ENCODE measurements around the gene ATAD1. TPM values are rescaled to one million over a fixed set of nuclear protein-coding genes. Genes with fewer than 3 reads are reported as not detected.

ATAD1 gene
- total and polyA plus RNA-seq, 2 experiments from 2014 or later, result 47.4 to 82.5 TPM

DNA sequence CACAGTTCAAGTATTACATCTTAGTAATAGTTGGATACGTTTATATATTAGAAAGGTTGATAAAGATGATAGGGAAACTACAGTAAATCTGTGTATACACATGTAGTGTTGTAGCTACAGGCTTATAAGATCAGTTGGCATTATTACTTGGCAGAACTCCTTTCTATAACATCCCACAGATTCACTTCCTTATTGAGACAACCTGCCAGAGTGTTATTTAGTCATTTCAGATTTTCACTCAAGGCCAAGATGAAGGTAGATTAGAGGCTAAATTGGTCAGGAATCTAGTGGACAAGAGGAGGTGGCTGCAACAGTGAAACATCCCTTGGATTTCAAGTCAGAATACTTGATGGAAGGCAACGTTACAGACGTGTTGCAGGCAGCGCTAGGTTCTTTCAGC, 95.3 kb downstream of the ATAD1 start:
- Histone ChIP-seq H3K4me3 (no peak overlapping the region), H3K9me3 (ENCODE audit: low read depth) (no peaks in the 10 kb centered on the region)

DNA sequence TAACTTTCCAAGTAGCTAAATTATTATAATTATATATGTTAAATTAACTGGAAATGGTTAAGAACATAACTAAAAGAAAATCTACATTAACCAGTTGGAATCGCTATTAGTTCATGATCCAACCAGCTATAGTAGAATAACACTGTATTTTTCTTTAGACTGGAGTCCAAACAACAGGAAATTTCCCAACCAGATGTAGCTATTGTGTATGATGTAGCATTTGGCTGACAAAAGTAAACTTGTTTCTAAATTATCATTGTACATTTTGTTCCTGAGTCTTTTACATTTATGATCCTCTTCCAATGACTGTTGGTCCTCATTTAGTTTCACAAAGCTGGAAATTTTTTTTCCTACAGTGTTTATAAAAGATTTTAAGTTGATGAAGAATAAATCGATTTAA, 96.2 kb downstream of the ATAD1 start:
- H3K27ac ChIP-seq, result no peak overlapping the region
- no peaks in the 10 kb centered on the region for H3K27me3 ChIP-seq
- H3K4me1 ChIP-seq (ENCODE audit: low read depth), result peaks cover 11% of the 10 kb centered on the region
- H3K36me3 ChIP-seq, result no peaks in the 10 kb centered on the region
- H3K4me3 ChIP-seq, result no peak overlapping the region
- DNase-seq (ENCODE audit: low read depth in 1 of 2, low spot score in 1 of 2), result peak in 1 of 2 donors; percentile 52
- TF ChIP-seq, protein P1, sequence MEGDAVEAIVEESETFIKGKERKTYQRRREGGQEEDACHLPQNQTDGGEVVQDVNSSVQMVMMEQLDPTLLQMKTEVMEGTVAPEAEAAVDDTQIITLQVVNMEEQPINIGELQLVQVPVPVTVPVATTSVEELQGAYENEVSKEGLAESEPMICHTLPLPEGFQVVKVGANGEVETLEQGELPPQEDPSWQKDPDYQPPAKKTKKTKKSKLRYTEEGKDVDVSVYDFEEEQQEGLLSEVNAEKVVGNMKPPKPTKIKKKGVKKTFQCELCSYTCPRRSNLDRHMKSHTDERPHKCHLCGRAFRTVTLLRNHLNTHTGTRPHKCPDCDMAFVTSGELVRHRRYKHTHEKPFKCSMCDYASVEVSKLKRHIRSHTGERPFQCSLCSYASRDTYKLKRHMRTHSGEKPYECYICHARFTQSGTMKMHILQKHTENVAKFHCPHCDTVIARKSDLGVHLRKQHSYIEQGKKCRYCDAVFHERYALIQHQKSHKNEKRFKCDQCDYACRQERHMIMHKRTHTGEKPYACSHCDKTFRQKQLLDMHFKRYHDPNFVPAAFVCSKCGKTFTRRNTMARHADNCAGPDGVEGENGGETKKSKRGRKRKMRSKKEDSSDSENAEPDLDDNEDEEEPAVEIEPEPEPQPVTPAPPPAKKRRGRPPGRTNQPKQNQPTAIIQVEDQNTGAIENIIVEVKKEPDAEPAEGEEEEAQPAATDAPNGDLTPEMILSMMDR (IDR thresholded peaks at IDR 0.05; ENCODE audit: low read depth, low read length), result no peak
- H3K9me3 ChIP-seq (ENCODE audit: low read depth), result no peaks in the 10 kb centered on the region

More for the DNA sequence above, 95.3 kb downstream of the ATAD1 start:
- TF ChIP-seq, protein P1 (IDR thresholded peaks at IDR 0.05; ENCODE audit: low read depth, low read length), result no peak
- Histone ChIP-seq H3K27me3 (no peaks in the 10 kb centered on the region), H3K4me1 (ENCODE audit: low read depth) (peaks cover 11% of the 10 kb centered on the region), H3K36me3 (no peaks in the 10 kb centered on the region), H3K27ac (no peak overlapping the region)
- DNase-seq (ENCODE audit: low read depth in 1 of 2, low spot score in 1 of 2), result no peak

DNA sequence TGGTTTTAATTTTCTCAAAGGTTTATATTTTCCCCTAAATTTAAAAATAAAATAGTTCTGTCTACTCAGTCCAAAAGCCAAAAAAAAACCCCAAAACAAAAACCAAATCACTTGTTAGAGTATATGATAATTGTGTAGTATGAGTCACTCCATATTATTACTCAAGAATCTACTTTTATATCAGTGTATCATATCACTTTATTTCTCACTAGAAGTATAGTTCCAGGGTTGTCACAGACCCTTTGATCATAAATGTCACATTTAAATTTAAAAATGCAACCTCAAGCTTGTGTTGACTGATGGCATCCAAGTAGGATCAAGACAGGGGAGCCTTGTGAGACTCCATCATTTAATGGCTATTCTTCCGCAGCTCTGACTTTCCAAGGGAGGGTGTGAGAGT, 97.4 kb downstream of the ATAD1 start:
- peaks cover 11% of the 10 kb centered on the region for H3K4me1 ChIP-seq (ENCODE audit: low read depth)
- H3K36me3 ChIP-seq, result no peaks in the 10 kb centered on the region
- TF ChIP-seq, protein P1 (IDR thresholded peaks at IDR 0.05; ENCODE audit: low read depth, low read length), result no peak
- no peaks in the 10 kb centered on the region for H3K27me3 ChIP-seq
- no peak overlapping the region for H3K4me3 ChIP-seq
- H3K27ac ChIP-seq, result no peak overlapping the region
- no peaks in the 10 kb centered on the region for H3K9me3 ChIP-seq (ENCODE audit: low read depth)
- DNase-seq (ENCODE audit: low read depth in 1 of 2, low spot score in 1 of 2), result no peak

DNA sequence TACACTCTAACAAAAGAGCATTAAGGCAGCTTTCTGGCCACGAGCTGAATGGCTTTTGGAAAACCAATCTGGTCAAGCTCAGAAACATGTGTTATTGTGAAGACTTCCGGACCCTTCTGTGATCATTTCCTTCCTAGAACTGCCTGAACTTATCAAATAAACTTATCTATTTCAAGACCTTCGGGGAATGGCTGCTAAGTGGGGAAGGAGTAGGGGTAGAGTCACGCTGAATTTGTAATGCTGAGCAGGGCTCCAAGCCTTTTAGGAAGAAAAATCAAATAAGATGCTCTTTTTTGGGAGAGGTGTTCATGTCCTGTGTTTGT, 101.7 kb downstream of the ATAD1 start:
- H3K27ac ChIP-seq, result no peak overlapping the region
- H3K36me3 ChIP-seq, result no peaks in the 10 kb centered on the region
- H3K27me3 ChIP-seq, result no peaks in the 10 kb centered on the region
- no peaks in the 10 kb centered on the region for H3K9me3 ChIP-seq (ENCODE audit: low read depth)
- peaks cover 9% of the 10 kb centered on the region for H3K4me1 ChIP-seq (ENCODE audit: low read depth)
- DNase-seq (ENCODE audit: low read depth in 1 of 2, low spot score in 1 of 2), result no peak
- no peak overlapping the region for H3K4me3 ChIP-seq
- TF ChIP-seq, protein P1 (IDR thresholded peaks at IDR 0.05; ENCODE audit: low read depth, low read length), result no peak

DNA sequence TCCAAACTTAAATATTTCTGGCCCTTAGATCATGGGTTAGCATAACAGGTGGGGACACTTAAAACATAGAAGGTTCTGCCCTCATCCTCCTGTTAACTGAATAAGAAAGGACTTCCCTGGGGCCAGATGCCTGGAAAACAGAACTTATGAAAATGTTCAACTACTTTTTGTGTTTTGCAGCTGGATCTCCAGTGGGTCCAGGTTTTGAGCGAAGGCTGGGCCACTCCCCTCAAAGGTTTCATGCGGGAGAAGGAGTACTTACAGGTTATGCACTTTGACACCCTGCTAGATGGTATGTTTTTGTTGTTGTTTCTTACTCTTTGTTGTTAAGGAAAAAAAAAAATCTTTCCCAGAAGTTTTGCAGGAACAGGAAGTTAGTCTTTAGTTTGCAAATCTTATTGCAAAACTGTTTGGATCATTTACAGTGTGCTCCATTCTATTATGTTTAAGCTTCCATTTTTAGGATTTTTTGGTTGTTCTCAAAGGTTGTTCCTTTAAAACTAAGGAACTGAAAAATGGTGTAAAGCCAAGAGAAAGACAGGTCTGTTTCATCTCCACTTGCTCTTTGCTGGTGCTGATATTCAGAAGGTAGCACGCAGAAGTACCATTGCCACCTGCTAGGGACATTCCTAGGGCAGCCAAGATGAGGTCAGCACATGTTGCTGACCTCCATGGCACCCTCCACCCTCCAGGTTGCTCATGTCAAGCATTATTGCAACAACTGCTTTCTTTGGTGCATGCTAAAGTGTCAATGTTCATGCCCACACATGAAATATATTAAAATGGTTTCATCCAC, 102.3 kb downstream of the ATAD1 start:
- no peaks in the 10 kb centered on the region for H3K9me3 ChIP-seq (ENCODE audit: low read depth)
- DNase-seq (ENCODE audit: low read depth in 1 of 2, low spot score in 1 of 2), result no peak
- TF ChIP-seq, protein P1 (IDR thresholded peaks at IDR 0.05; ENCODE audit: low read depth, low read length), result no peak
- H3K27me3 ChIP-seq, result no peaks in the 10 kb centered on the region
- H3K4me1 ChIP-seq (ENCODE audit: low read depth), result peaks cover 9% of the 10 kb centered on the region
- no peak overlapping the region for H3K27ac ChIP-seq
- no peak overlapping the region for H3K4me3 ChIP-seq
- no peaks in the 10 kb centered on the region for H3K36me3 ChIP-seq
